HG02798 (cell line): ENCODE data around the gene PKN1.

Experiments used
- ATAC-seq: cut with Tn5 transposase; IDR thresholded peaks from one replicate; pipeline ENCODE4 v1.9.1; 2021; ENCODE audit warnings: mild to moderate bottlenecking; ENCODE audit not compliant: unreplicated experiment, poor library complexity

Gene PKN1

DNA sequence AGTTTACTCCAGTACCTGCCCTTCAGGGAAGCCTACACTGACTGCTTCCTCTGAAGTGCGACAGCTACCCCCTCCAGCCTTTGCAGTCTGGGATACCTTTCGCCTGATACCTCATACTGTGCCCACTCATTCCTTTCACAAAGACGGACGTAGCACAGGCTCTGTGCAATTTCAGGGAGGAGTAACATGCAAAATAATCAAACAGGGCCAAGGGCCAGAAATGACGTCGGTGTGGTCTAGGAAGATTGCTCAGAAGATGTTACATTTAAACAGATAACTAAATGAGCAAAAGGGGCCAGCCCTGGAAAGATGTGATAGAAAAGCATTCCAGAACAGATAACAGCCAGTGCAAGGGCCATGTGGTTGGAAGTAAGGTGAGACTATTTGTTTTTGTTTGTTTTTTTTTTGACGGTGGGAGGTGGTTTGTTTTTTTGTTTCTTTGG is 7.4 kb upstream of the PKN1 start:
- ATAC-seq = no peak

GRCh38 chr19:14427461-14427860 is 5.6 kb upstream of the PKN1 start:
- ATAC-seq = no peak

DNA sequence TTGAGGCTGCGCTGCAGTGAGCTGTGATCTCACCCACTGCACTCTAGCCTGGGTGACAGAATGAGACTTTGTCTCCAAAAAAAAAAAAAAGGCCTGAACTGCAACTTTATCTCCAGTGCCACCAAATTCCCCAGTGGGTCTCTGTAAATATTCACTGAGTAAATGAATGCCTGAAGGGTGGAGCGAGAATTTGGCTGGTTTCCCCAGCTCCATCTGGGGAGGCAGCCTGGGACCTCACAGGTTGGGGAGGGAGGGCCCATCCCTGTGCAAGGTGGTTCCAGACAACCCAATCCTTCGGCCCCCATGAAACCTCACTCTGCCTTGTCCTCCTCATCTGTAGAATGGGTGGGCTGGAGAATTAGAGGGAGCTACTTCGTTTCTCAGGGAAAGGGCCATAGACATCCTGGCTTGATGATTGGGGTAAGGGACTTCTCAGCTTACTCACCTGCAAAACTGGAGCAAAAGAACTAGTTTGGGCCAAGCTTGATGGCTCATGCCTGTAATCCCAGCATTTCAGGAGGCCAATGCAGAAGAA is 4.2 kb upstream of the PKN1 start:
- no peak for ATAC-seq

DNA sequence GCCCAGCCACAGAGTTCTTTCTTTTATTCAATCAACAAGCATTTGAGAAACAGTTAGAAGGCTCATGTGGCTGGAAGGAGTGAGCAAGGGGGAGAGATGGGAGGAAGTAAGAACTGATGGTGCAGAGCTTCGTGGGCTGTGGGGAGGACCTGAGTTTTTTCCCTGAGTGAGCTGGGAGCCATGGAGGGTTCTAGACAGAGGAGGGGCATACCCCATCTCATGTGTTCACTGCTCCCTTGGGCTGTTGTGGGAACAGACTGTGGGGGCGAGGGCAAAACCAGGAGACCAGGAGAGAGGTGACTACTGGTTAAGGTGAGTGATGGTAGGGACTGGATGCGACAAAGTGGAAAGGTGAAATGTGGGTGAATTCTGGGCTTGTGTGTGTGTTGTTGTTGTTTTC is 2.4 kb upstream of the PKN1 start:
- no peak for ATAC-seq

DNA sequence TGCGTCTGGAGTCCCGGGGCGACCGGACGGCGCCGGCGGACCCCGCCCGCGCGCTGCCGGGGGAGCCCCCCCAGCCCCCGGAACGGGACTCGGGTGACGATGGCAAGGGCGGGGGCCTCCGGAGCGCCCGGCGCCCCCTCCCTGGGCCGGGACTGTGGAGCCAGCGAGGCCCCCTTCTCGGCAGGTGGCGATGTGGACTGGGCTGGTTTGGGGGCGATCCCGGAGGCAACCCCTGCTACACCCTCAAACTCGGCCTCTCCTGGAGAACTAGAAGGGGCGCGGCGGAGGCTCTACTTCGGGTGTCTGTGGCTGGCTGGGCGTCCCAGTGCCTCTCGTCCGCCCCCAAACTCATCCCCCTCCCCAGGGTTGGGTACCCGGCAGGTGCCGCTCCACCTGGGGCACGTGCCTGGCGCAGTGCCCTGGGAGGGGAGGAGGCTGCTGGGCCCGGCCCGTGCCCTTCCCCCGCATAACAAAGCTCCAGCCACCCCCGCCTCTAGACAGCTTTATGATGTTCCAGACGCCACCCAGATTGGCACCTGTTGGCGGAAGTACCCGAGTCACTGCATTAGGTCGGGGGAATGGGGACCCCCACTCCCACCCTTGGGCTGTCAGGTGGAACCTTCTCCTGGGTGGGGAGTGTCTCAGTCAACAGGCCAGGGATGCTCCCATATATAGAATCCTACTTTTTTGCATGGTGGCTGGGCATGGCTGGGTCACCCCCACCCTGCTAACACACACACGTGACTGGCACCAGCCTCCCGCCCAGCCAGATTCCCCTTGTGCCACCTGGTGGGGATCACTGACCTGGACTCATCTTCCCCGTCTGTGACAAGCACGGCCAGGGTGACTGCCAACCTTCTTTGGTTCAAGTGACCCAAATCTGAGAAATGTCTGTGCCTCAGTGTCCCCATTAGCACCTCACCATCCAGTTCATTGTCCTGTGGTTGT is 722 bp downstream of the PKN1 start:
- peak; percentile 31 for ATAC-seq

DNA sequence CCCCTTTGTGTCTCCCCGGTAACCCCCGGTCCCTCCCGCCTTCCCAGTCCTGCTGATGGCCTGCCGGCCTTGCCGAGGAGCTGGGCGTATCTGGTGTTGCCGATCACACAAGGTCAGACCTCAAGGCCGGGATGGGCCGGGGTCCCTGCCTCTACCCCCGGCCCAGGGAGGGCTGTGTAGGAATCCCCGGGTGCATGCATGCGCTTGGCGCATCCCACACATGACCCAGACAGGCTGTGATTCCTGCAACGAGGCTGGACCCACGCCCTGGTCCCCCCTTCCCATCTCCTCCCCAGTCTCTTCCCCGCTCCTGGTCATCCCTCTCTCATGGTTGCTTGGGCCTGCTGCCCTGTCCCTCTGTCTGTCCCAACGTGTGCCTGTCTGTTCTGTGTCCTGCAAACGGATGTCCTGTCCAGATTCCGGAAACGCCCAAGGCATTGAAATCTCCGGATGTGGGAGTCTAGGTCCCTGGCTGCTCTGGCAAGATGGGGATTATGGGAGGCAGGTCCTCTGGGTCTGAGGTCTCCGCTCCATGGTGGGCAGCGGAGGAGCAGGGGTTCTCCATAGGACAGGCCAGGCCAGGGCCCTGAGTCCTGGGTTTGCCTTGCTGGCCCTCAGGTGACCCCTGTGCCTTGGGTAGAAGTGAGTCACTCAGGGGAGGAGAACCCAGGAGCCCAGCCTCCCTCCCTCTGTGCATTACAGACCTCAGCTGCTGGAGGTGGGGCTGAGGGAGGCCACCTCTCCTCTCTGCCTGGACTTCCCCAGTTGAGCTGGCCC is 1.6 kb downstream of the PKN1 start:
- no peak for ATAC-seq

- ATAC-seq = no peak
Observed at GRCh38 chr19:14435320-14436050, 2.4 kb downstream of the PKN1 start.

- ATAC-seq = no peak
Observed at GRCh38 chr19:14437578-14438140, 4.6 kb downstream of the PKN1 start.

DNA sequence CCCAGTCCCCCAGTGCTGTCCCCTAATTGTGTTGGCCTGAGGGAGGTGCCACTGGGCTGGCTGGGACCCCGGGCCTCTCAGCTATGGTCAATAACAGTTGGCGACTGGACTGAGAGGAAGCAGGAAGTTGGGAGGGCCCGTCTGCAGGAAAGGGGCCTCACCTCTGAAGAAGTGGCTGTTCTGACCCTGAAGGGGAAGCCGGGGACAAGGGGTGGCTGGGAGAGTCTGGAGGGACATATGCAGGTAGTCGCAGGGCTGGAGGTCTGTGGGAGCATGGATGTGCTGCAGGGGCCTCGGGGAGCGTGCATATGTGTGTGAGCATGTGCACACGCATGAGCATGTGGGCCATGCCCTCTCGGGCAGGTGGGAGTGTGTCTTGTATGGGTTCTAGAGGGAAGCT is 5.9 kb downstream of the PKN1 start:
- no peak for ATAC-seq

- ATAC-seq = peak; percentile 92
Observed at GRCh38 chr19:14440049-14440448, 6.9 kb downstream of the PKN1 start.

DNA sequence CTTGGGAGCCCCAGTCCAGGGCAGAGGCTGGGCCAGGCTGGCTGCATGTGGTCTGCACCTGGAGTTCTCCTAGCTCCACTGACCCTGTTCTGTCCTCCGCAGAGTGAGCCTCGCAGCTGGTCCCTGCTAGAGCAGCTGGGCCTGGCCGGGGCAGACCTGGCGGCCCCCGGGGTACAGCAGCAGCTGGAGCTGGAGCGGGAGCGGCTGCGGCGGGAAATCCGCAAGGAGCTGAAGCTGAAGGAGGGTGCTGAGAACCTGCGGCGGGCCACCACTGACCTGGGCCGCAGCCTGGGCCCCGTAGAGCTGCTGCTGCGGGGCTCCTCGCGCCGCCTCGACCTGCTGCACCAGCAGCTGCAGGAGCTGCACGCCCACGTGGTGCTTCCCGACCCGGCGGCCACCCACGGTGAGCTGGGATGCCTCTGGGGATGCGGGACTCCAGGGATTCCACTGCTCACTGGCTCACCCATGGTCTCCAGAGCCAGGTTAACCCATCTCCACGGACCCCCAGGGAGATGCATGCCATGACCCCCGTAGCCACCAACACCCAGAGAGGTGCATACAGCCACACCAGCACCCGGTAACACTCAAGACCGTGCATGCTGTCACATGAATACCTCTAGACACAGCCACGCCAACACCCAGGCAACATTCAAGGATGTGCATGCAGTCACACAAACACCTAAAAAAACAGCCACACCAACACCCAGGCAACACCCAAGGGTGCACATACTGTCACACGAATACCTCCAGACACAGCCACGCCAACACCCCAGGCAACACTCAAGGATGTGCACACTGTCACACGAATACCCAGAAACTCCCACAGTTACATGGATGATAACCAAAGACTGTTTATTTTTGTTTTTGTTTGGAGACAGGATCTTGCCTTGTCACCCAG is 8.2 kb downstream of the PKN1 start:
- no peak for ATAC-seq

DNA sequence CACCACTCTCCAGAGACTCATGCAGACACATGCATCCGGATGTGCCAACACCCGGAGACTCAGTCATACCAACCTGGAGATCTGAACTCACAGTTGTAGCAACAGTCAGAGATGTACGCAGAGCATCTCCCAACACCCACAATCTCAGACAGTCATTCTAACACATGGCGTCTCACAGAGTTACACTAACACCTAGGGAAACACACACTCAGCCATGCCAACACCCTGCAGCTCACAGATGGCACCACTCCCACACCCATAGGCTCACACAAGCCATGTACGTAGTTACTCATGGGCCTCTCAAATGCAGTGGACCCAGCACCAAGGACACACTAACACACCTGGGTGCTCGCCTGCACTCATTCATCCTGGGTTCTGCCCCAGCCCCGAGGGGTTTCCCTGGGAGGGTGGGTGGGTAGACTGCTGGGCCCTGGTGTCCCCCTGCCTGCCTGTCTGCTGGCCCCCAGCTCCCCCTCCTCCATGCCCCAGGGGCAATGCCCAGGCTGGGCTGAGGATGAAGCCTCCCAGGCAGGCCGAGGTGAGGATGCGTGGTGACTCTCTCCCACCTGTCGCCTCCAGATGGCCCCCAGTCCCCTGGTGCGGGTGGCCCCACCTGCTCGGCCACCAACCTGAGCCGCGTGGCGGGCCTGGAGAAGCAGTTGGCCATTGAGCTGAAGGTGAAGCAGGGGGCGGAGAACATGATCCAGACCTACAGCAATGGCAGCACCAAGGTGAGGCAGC is 10.0 kb downstream of the PKN1 start:
- ATAC-seq = no peak

DNA sequence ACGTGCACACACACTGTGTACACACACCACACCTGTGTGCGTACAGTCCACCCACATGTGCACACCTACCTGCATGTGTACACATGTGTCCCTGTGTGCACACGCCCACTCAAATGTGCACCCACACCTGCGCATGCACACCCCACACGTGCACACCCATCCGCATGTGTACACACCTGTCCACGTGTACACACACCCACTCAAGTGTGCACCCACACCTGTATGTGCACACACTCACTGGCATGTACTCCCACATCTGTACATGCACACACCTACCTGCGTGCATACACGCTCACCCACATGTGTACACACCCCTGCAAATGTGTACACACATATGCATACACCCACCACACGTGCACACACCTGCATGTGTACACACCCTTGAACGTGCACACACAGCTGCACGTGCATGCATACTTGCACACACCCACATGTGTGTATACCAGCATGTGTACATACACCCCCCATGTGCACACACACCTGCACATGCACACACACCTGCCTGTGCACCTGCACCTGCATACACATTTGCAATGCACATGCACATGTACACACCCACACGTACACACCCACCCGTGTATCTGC is 10.6 kb downstream of the PKN1 start:
- no peak for ATAC-seq

- ATAC-seq = no peak
Observed at GRCh38 chr19:14446336-14447036, 13.4 kb downstream of the PKN1 start.

DNA sequence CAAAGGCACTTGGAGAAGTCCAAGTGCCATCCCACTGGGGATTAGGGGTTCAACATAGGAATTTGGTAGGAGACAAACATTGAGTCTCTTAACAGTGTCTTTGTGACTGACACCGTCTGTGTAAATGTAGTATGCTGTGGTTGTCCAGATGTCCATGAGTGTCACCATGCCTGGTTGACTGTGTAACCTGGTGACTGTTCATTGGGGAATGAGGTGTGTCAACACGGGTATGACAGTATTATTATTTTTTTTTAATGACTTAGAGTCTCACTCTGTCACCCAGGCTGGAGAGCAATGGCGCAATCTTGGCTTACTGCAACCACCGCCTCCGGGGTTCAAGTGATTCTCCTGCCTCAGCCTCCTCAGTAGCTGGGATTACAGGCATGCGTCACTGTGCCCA is 16.2 kb downstream of the PKN1 start:
- no peak for ATAC-seq

DNA sequence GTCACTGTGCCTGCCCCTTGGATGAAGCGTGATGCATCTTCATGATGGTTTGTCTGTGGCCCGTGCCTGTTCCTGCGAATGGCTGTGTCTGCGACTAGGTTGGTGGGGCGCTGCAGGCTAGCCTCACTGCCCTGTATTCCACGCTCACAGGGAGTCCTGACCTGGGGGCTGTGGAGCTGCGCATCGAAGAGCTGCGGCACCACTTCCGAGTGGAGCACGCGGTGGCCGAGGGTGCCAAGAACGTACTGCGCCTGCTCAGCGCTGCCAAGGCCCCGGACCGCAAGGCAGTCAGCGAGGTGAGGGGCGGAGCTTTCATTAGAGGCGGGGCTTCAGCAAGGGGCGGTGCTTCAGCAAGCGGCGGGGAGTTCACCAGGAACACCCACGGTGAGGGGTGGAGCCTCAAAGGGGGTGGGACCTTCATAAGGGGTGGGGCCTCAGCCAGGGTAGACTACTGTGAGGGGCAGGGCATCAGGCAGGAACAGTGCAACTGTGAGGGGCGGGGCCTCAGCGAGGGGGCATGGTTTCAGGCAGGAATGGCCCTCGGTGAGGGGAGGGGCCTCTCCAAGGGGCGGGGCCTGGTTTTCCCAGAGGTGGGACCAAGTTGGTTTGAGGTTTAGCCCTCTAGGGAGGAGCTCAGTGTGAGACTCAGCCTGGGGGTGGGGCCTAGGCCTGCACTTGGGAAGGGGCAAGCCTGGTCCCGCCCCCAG is 17.2 kb downstream of the PKN1 start:
- no peak for ATAC-seq

DNA sequence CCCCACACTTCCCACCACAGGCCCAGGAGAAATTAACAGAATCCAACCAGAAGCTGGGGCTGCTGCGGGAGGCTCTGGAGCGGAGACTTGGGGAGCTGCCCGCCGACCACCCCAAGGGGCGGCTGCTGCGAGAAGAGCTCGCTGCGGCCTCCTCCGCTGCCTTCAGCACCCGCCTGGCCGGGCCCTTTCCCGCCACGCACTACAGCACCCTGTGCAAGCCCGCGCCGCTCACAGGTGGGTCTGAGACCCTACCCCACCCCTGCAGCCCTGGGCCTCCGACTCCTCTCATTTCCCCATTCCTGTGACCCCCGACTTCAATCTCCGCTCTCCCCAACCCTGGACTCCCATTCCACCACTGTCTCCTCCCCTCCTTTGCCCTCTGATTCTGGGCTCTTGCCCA is 17.8 kb downstream of the PKN1 start:
- ATAC-seq = no peak
